Panc1 (cell line): ENCODE results near the gene NLGN2.

Experiments
- CTCF ChIP-seq: fragments of 450-650 bp; IDR thresholded peaks from 2 replicates; pipeline ENCODE4 v1.5.1; 2017; ENCODE audit warnings: mild to moderate bottlenecking
- POLR2AphosphoS5 ChIP-seq: IDR thresholded peaks from 2 replicates; pipeline ENCODE4 v1.6.1; 2012; ENCODE audit warnings: mild to moderate bottlenecking, low read depth, low read length, moderate library complexity
- TCF7L2 ChIP-seq: IDR thresholded peaks from 2 replicates; pipeline ENCODE4 v1.6.1; 2011; ENCODE audit warnings: mild to moderate bottlenecking, low read depth, low read length, inconsistent platforms

- TF ChIP-seq CTCF (no peak), POLR2AphosphoS5 (no peak), TCF7L2 (no peak)
Measured at GRCh38 chr17:7466318-7466638, 58.6 kb downstream of the NLGN2 start.
